GM12891 (cell line): ENCODE data around the gene ZC3H14.
"Not testable (repeated sequence)": the region's sequence is repeated elsewhere in the genome, so short reads cannot be mapped to it uniquely, and the experiment has no call there.

Source experiments
- PAX5 ChIP-seq: IDR thresholded peaks from 2 replicates; pipeline ENCODE4 v1.6.1; 2011; ENCODE audit warnings: low read length, moderate library complexity, mild to moderate bottlenecking; ENCODE audit not compliant: insufficient read depth, severe bottlenecking
- POLR2A ChIP-seq: IDR thresholded peaks from 2 replicates; pipeline ENCODE4 v1.6.1; 2011; ENCODE audit warnings: low read depth, low read length, control low read depth
- POLR2AphosphoS5 ChIP-seq: IDR thresholded peaks from 2 replicates; pipeline ENCODE4 v1.6.1; 2011; ENCODE audit warnings: low read depth, low read length, control low read depth
- POU2F2 ChIP-seq: IDR thresholded peaks from 2 replicates; pipeline ENCODE4 v1.6.1; 2011; ENCODE audit warnings: low read depth, mild to moderate bottlenecking, control low read depth, low read length, moderate library complexity
- TAF1 ChIP-seq: IDR thresholded peaks from 2 replicates; pipeline ENCODE4 v1.6.1; 2011; ENCODE audit warnings: low read depth, low read length, control low read depth

DNA sequence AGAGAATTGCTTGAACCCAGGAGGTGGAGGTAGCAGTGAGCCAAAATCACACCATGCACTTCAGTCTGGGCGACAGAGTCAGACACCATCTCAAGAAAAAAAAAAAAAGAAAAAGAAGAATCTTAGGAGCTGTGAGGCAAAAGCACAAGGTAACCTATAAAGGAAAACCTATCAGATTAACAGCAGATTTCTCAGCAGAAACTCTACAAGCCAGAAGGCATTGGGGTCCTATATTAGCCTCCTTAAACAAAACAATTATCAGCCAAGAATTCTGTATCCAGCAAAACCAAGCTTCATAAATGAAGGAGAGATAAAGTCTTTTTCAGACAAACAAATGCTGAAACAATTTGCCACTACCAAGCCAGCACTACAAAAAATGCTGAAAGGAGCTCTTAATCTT lies 32.9 kb upstream of the ZC3H14 start:
- TF ChIP-seq POU2F2, PAX5, POLR2AphosphoS5, POLR2A, TAF1: not testable (repeated sequence)
